K562 (cell line): Measurements from ENCODE around the gene CDK5RAP3. TPM values are rescaled to one million over a fixed set of nuclear protein-coding genes. Genes with fewer than 3 reads are reported as not detected.
"Not testable (repeated sequence)": the region's sequence is repeated elsewhere in the genome, so short reads cannot be mapped to it uniquely, and the experiment has no call there.

ENCODE experiments used
- ATAC-seq: fragments of 200-7000 bp; cut with Tn5 transposase; 3 replicates; pipeline ENCODE4 v1.9.1; 2020; ENCODE audit warnings: moderate library complexity
- BruUV-seq: library from RNA; stranded (reverse); fragments of 400-500 nt; replicated peaks from 2 replicates; lab custom pipeline; 2021; lab: Mats Ljungman, UMichigan
- CTCF ChIA-PET: fragments of 300-600 bp; formaldehyde crosslinking; extraction: SDS; loops from one replicate; lab custom pipeline; 2021; ENCODE audit warnings: low intra/inter-chr PET ratio; lab: Yijun Ruan, JAX
- POLR2A ChIA-PET: fragments of 300-600, 350-650 bp; sonication (Branson Sonifier 250); formaldehyde crosslinking; extraction: SDS; loops from one replicate; lab custom pipeline; 2021; ENCODE audit warnings: antibody characterized with exemption, inconsistent platforms; lab: Yijun Ruan, JAX
- DNase-seq, 4 experiments: peaks; one replicate each; pipeline versions ENCODE4 v3.0.0 to v3.0.0-alpha.2; 2011 to 2018; ENCODE audit warnings: low spot score in 3 of 4, mixed read lengths in 3 of 4; ENCODE audit errors: extremely low read depth in 1 of 4
- FAIRE-seq: peaks from 2 replicates; lab custom pipeline; 2011; peaks lifted over from hg19 to GRCh38; lab: Jason Lieb, UNC
- H2AFZ ChIP-seq: 2 replicates; pipeline ENCODE4 v1.6.0; 2011; ENCODE audit warnings: low read depth, low read length, control low read depth, inconsistent platforms
- H3K27ac ChIP-seq: fragments of 200-600 bp; 3 replicates; pipeline ENCODE4 v1.8.0; 2011; ENCODE audit warnings: low read depth, mild to moderate bottlenecking, control low read depth, inconsistent platforms, low read length, moderate library complexity, mixed read lengths; ENCODE audit errors: extremely low read depth
- H3K27me3 ChIP-seq, 2 experiments: fragments of 300-600 bp in 1 of 2; 2 replicates in 1 of 2; 3 replicates in 1 of 2; pipeline versions ENCODE4 v1.6.0 to v1.8.0; 2011; ENCODE audit warnings: inconsistent platforms in 2 of 2, low read length in 2 of 2, mild to moderate bottlenecking in 1 of 2, mixed read lengths in 1 of 2, moderate library complexity in 1 of 2; ENCODE audit not compliant: control insufficient read depth in 2 of 2, insufficient read depth in 2 of 2
- H3K36me3 ChIP-seq: fragments of 300-600 bp; 3 replicates; pipeline ENCODE4 v1.8.0; 2011; ENCODE audit warnings: mild to moderate bottlenecking, low read length, inconsistent platforms; ENCODE audit not compliant: control insufficient read depth, insufficient read depth
- H3K4me1 ChIP-seq, 2 experiments: fragments of 200-600 bp in 1 of 2; replicated peaks in 1 of 2; 2 replicates in 1 of 2; 3 replicates in 1 of 2; pipeline versions ENCODE4 v1.5.1 to v1.8.0; 2011; ENCODE audit warnings: inconsistent platforms in 2 of 2, low read length in 2 of 2, mild to moderate bottlenecking in 1 of 2, mixed read lengths in 1 of 2, moderate library complexity in 1 of 2; ENCODE audit not compliant: control insufficient read depth in 2 of 2, insufficient read depth in 2 of 2
- H3K4me2 ChIP-seq: 2 replicates; pipeline ENCODE4 v1.6.1; 2011; ENCODE audit warnings: low read length, control low read depth, inconsistent platforms, mixed read lengths; ENCODE audit not compliant: insufficient read depth
- H3K4me3 ChIP-seq: fragments of 200-600 bp; sonication (generic), shearing (Covaris generic); 2 replicates; pipeline ENCODE4 v1.5.1; 2016; ENCODE audit warnings: control low read depth, inconsistent platforms
- H3K79me2 ChIP-seq: fragments of 200-600 bp; 3 replicates; pipeline ENCODE4 v1.8.0; 2011; ENCODE audit warnings: low read length, inconsistent platforms; ENCODE audit not compliant: control insufficient read depth, insufficient read depth
- H3K9ac ChIP-seq, 2 experiments: 2 replicates each; pipeline versions ENCODE4 v1.6.0 to v1.6.1; 2011; ENCODE audit warnings: low read depth in 2 of 2, low read length in 2 of 2, control low read depth in 1 of 2, inconsistent platforms in 1 of 2, mild to moderate bottlenecking in 1 of 2, mixed read lengths in 1 of 2; ENCODE audit not compliant: insufficient read depth in 1 of 2
- H3K9me1 ChIP-seq: one replicate; pipeline ENCODE4 v1.6.0; 2011; ENCODE audit warnings: inconsistent platforms, mild to moderate bottlenecking, low read length, moderate library complexity; ENCODE audit not compliant: control insufficient read depth, insufficient read depth
- H3K9me3 ChIP-seq: replicated peaks from 2 replicates; pipeline ENCODE4 v1.5.1; 2011; ENCODE audit warnings: low read depth, low read length, inconsistent platforms; ENCODE audit not compliant: control insufficient read depth, insufficient read depth
- H4K20me1 ChIP-seq: replicated peaks from 2 replicates; pipeline ENCODE4 v1.6.1; 2011; ENCODE audit warnings: low read length, inconsistent platforms, mixed read lengths; ENCODE audit not compliant: control insufficient read depth, insufficient read depth
- ADNP ChIP-seq: fragments of 200-800 bp; sonication (Bioruptor generic); IDR thresholded peaks from 2 replicates; pipeline ENCODE4 v1.6.1; 2016; ENCODE audit warnings: missing genetic modification characterization, missing compliant biosample characterization
- ARID1B ChIP-seq: fragments of 450-650 bp; IDR thresholded peaks from 2 replicates; pipeline ENCODE4 v1.6.1; 2016; ENCODE audit warnings: antibody characterized with exemption, mild to moderate bottlenecking, inconsistent platforms
- ETV6 ChIP-seq, 3 experiments: fragments of 150-350 bp in 1 of 3; sonication (generic) in 1 of 3; formaldehyde crosslinking in 1 of 3; IDR thresholded peaks; 2 replicates each; pipeline versions ENCODE4 v1.6.1 to v1.8.0; 2014 to 2022; ENCODE audit warnings: borderline replicate concordance in 2 of 3, low read depth in 2 of 3, antibody characterized with exemption in 1 of 3, low read length in 1 of 3, mild to moderate bottlenecking in 1 of 3, missing genetic modification reagents in 1 of 3
- FOSL1 ChIP-seq: fragments of 200-800 bp; sonication (Bioruptor generic); conservative IDR thresholded peaks from 2 replicates; pipeline ENCODE4 v1.6.1; 2016; ENCODE audit warnings: missing genetic modification characterization, missing compliant biosample characterization
- JUND ChIP-seq, 2 experiments: IDR thresholded peaks; 2 replicates in 1 of 2; 3 replicates in 1 of 2; pipeline ENCODE4 v1.6.1; 2011; ENCODE audit warnings: borderline replicate concordance in 2 of 2, low read depth in 2 of 2, low read length in 2 of 2, improper control_type of control experiment in 1 of 2, missing biosample characterization in 1 of 2, missing genetic modification characterization in 1 of 2, missing genetic modification reagents in 1 of 2
- WGBS: fragments of 100-300 bp; shearing (Covaris generic); methylation state at CpG from one replicate; pipeline ENCODE4 v1.1.6; 2016; ENCODE audit warnings: low coverage, mixed read lengths; ENCODE audit not compliant: insufficient coverage; ENCODE audit errors: missing lambda C conversion rate; 5-methylcytosine and 5-hydroxymethylcytosine counted together
- in situ Hi-C: fragments of 300-500 bp; cut with MboI; formaldehyde crosslinking; loops from 4 replicates; pipeline ENCODE4 v1.15.0; 2018; ENCODE audit warnings: inconsistent platforms, mixed read lengths
- intact Hi-C: fragments of 100-400 bp; cut with micrococcal nuclease; formaldehyde crosslinking; loops from 2 replicates; pipeline ENCODE4 v1.14.2; 2022
- polyA plus RNA-seq, 8 experiments: library from polyadenylated mRNA; depleted of rRNA in 4 of 8; stranded (reverse) in 5 of 8; unstranded in 3 of 8; fragments of >200 nt; fragmentation: Nextera tagmentation in 2 of 8; fragmentation: Illumina TruSeq in 1 of 8; extraction: Ambion mirVana in 2 of 8; extraction: Trizol in 1 of 8; gene quantifications; 2 replicates each; pipeline versions ENCODE4 v1.2.1 to v1.2.3, GENCODE V29; 2011 to 2014; ENCODE audit warnings: inconsistent platforms in 1 of 8, missing spikeins in 1 of 8
- total RNA-seq, 7 experiments: library from RNA; depleted of rRNA in 6 of 7; stranded (reverse); fragments of >200 nt in 6 of 7; fragmentation: Illumina TruSeq in 2 of 7; extraction: Trizol in 2 of 7; gene quantifications; 2 replicates each; pipeline versions ENCODE4 v1.2.1 to v1.2.3, GENCODE V29; 2011 to 2021; ENCODE audit warnings: low replicate concordance in 1 of 7
- TF ChIP-seq, protein P1 (sequence below): fragments of 450-650 bp; IDR thresholded peaks from 2 replicates; pipeline ENCODE4 v1.6.1; 2016; ENCODE audit warnings: antibody characterized with exemption

CDK5RAP3 gene
- total and polyA plus RNA-seq, 9 of the 15 experiments (the other 6 are each of a cell fraction or from before 2014, with no cell fraction given): 44.2 to 202 (median 91.5) TPM

GRCh38 chr17:48016112-48016511 lies 45.2 kb downstream of the CDK5RAP3 start:
- H3K4me1 ChIP-seq: peaks cover 23 to 25% of the 10 kb centered on the region in 2 experiments
- H3K4me2 ChIP-seq: no peak overlapping the region
- WGBS: 10% methylated on average over 2 of the region's 2 CpGs
- H3K9ac ChIP-seq: no peak overlapping the region
- no peak overlapping the region for H3K27ac ChIP-seq
- no peaks in the 10 kb centered on the region for H3K27me3 ChIP-seq
- CTCF ChIA-PET: interaction anchor here (0.5 to 0.6 kb wide), 2 partner anchors 25 to 69 kb away, joined by 3 to 5 read pairs; no protein-coding TSS in a partner anchor
- H2AFZ ChIP-seq: no peak overlapping the region
- DNase-seq (peak in 2 of 4 experiments; percentile 37 to 39), FAIRE-seq (peak; percentile 58), ATAC-seq (no peak)
- no peaks in the 10 kb centered on the region for H3K9me3 ChIP-seq
- in situ Hi-C loops: loop anchor here (5.0 kb wide), 3 partner anchors 34 to 174 kb away; partner anchors contain the start of gene SCRN2
- POLR2A ChIA-PET: no interaction called here
- TF ChIP-seq ETV6 (IDR thresholded peaks at IDR 0.05; ENCODE audit: borderline replicate concordance in 1 of 2, low read depth in 2 of 2, low read length in 1 of 2) (no peak), ETV6 (CRISPR knock-in tag; IDR thresholded peaks at IDR 0.05; ENCODE audit: borderline replicate concordance) (no peak), ARID1B (peak; percentile 29; the same call in 1 of the 2 replicates), JUND (IDR thresholded peaks at IDR 0.05; ENCODE audit: borderline replicate concordance, low read depth, low read length) (peak; percentile 66; the same call in 1 of the 2 replicates), JUND (tag; IDR thresholded peaks at IDR 0.05; ENCODE audit: borderline replicate concordance, low read depth, low read length) (peak; percentile 59; the same call in 1 of the 3 replicates), ADNP (no peak), FOSL1 (tag) (peak; percentile 86)
- TF ChIP-seq, protein P1, sequence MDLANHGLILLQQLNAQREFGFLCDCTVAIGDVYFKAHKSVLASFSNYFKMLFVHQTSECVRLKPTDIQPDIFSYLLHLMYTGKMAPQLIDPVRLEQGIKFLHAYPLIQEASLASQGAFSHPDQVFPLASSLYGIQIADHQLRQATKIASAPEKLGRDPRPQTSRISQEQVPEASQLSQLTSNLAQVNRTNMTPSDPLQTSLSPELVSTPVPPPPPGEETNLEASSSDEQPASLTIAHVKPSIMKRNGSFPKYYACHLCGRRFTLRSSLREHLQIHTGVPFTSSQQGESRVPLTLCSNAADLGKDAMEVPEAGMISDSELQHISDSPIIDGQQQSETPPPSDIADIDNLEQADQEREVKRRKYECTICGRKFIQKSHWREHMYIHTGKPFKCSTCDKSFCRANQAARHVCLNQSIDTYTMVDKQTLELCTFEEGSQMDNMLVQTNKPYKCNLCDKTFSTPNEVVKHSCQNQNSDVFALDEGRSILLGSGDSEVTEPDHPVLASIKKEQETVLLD: no peak
- no peaks in the 10 kb centered on the region for H4K20me1 ChIP-seq
- no peaks in the 10 kb centered on the region for H3K36me3 ChIP-seq
- no peak overlapping the region for H3K4me3 ChIP-seq
- no peaks in the 10 kb centered on the region for H3K79me2 ChIP-seq
- intact Hi-C loops: no loop called here
- BruUV-seq: no TSS peak
- no peaks in the 10 kb centered on the region for H3K9me1 ChIP-seq

- ChIA-PET CTCF (interaction anchor here (1.2 to 3.3 kb wide), 4 partner anchors 38 to 175 kb away, joined by 6 to 38 read pairs (median 20); no protein-coding TSS in a partner anchor), POLR2A (interaction anchor here (0.6 to 1.6 kb wide), 8 partner anchors 35 to 122 kb away, joined by 3 to 6 read pairs (median 3); partner anchors contain the start of gene SP2)
- H3K9ac ChIP-seq, H3K9me1 ChIP-seq, H3K79me2 ChIP-seq, H3K27me3 ChIP-seq, H3K9me3 ChIP-seq, ATAC-seq, BruUV-seq, H3K4me3 ChIP-seq, H4K20me1 ChIP-seq, FAIRE-seq, DNase-seq, H3K4me2 ChIP-seq, H3K27ac ChIP-seq, H3K36me3 ChIP-seq: not testable (repeated sequence)
- in situ Hi-C loops: loop anchor here (5.0 kb wide), 3 partner anchors 35 to 175 kb away; partner anchors contain the start of gene SCRN2
- intact Hi-C loops: loop anchor here (1.0 to 2.0 kb wide), 4 partner anchors 39 to 176 kb away; partner anchors contain the start of gene SCRN2
- peaks cover 12 to 16% of the 10 kb centered on the region in 2 experiments; a peak in 4 of 5 replicates for H3K4me1 ChIP-seq
- H2AFZ ChIP-seq: peak overlapping the region; percentile 47
- 64% methylated on average over 4 of the region's 4 CpGs for WGBS
These were observed 46.9 kb downstream of the CDK5RAP3 start for GRCh38 chr17:48017817-48018158.
